ENCODE results near the gene NAGS.
"Not testable (repeated sequence)": the region's sequence is repeated elsewhere in the genome, so short reads cannot be mapped to it uniquely, and the experiment has no call there.

NAGS gene

GRCh38 chr17:44004077-44004760 lies at the start of gene NAGS:
TSS of gene NAGS (plus strand) at chr17:44004622. CDS start at chr17:44004664, 42 bp downstream.
- DNase-seq, result no peak

- no peak for DNase-seq
These were observed 48.2 kb upstream of the NAGS start for GRCh38 chr17:43956222-43956621.

- DNase-seq, result no peak
These were observed 45.6 kb upstream of the NAGS start for GRCh38 chr17:43958748-43959352.

- DNase-seq, result not testable (repeated sequence)
These were observed 43.1 kb upstream of the NAGS start for GRCh38 chr17:43961292-43961691.

GRCh38 chr17:43961954-43962353 lies 42.5 kb upstream of the NAGS start:
- no peak for DNase-seq

- DNase-seq, result no peak
These were observed 41.9 kb upstream of the NAGS start for GRCh38 chr17:43962479-43962878.

- DNase-seq, result no peak
These were observed 38.1 kb upstream of the NAGS start for GRCh38 chr17:43966276-43966675.

- no peak for DNase-seq
These were observed 37.1 kb upstream of the NAGS start for GRCh38 chr17:43967251-43967875.

GRCh38 chr17:43970366-43970765 lies 34.1 kb upstream of the NAGS start:
- DNase-seq, result no peak

- DNase-seq, result not testable (repeated sequence)
These were observed 33.0 kb upstream of the NAGS start for GRCh38 chr17:43971436-43971835.

- not testable (repeated sequence) for DNase-seq
These were observed 31.8 kb upstream of the NAGS start for GRCh38 chr17:43972444-43973212.

GRCh38 chr17:43974382-43975266 lies 29.8 kb upstream of the NAGS start:
- no peak for DNase-seq

GRCh38 chr17:43975898-43976297 lies 28.5 kb upstream of the NAGS start:
- no peak for DNase-seq

GRCh38 chr17:43976963-43977837 lies 27.2 kb upstream of the NAGS start:
- DNase-seq, result no peak

- DNase-seq, result no peak
These were observed 26.3 kb upstream of the NAGS start for GRCh38 chr17:43978078-43978477.

GRCh38 chr17:43979011-43979410 lies 25.4 kb upstream of the NAGS start:
- no peak for DNase-seq

- DNase-seq, result no peak
These were observed 24.8 kb upstream of the NAGS start for GRCh38 chr17:43979671-43980070.

- no peak for DNase-seq
These were observed 22.3 kb upstream of the NAGS start for GRCh38 chr17:43982171-43982570.

GRCh38 chr17:43983196-43983514 lies 21.3 kb upstream of the NAGS start:
- DNase-seq, result no peak

GRCh38 chr17:43983515-43984411 lies 20.7 kb upstream of the NAGS start:
- DNase-seq, result no peak

- no peak for DNase-seq
These were observed 19.9 kb upstream of the NAGS start for GRCh38 chr17:43984521-43984920.
